Vagina (tissue), 2 donors: ENCODE measurements around the gene MRPL18.

ENCODE experiments used
- CTCF ChIP-seq, 3 experiments: fragments of 450-650 bp in 2 of 3; fragments of 200-600 bp in 1 of 3; sonication (generic) in 1 of 3; IDR thresholded peaks; one replicate each; pipeline ENCODE4 v1.5.1; 2017 to 2019; ENCODE audit warnings: antibody characterized with exemption in 3 of 3, mild to moderate bottlenecking in 2 of 3, moderate library complexity in 2 of 3
- POLR2AphosphoS5 ChIP-seq, 2 donors: sonication (generic); formaldehyde crosslinking; IDR thresholded peaks; one replicate each; pipeline ENCODE4 v1.9.0; 2017; ENCODE audit warnings: antibody characterized with exemption in 2 of 2, mild to moderate bottlenecking in 2 of 2, low read depth in 1 of 2; ENCODE audit not compliant: insufficient read depth in 1 of 2

GRCh38 chr6:159761129-159761872, 29.0 kb upstream of the MRPL18 start:
- TF ChIP-seq CTCF (IDR thresholded peaks at IDR 0.05) (no peak), POLR2AphosphoS5 (IDR thresholded peaks at IDR 0.05; ENCODE audit: insufficient read depth in 1 of 2, low read depth in 1 of 2) (no peak)
